NCI-H146 treated with DMSO at 0.1 percent for 48 hours (cell line): ENCODE data around the gene LIPI.
"Not testable (repeated sequence)": the region's sequence is repeated elsewhere in the genome, so short reads cannot be mapped to it uniquely, and the experiment has no call there.

Experiments
- DNase-seq: peaks from one replicate; lab custom pipeline; 2025; ENCODE audit not compliant: unreplicated experiment; lab: John Stamatoyannopoulos, UW

LIPI gene

GRCh38 chr21:14210738-14211137 is at the start of gene LIPI:
TSS of gene LIPI (minus strand) at chr21:14210955. CDS start at chr21:14210845, 110 bp downstream.
- no peak for DNase-seq

GRCh38 chr21:14260174-14260764 is 49.5 kb upstream of the LIPI start:
- DNase-seq = no peak

- peak; percentile 4 for DNase-seq
Observed at GRCh38 chr21:14259747-14260146, 49.0 kb upstream of the LIPI start.

GRCh38 chr21:14251336-14251735 is 40.6 kb upstream of the LIPI start:
- no peak for DNase-seq

- no peak for DNase-seq
Observed at GRCh38 chr21:14245711-14246110, 35.0 kb upstream of the LIPI start.

- no peak for DNase-seq
Observed at GRCh38 chr21:14244911-14245310, 34.2 kb upstream of the LIPI start.

GRCh38 chr21:14243874-14244273 is 33.1 kb upstream of the LIPI start:
- no peak for DNase-seq

GRCh38 chr21:14243461-14243860 is 32.7 kb upstream of the LIPI start:
- DNase-seq = no peak

- no peak for DNase-seq
Observed at GRCh38 chr21:14241297-14241696, 30.5 kb upstream of the LIPI start.

- DNase-seq = no peak
Observed at GRCh38 chr21:14239281-14239680, 28.5 kb upstream of the LIPI start.

- DNase-seq = no peak
Observed at GRCh38 chr21:14236180-14236579, 25.4 kb upstream of the LIPI start.

- no peak for DNase-seq
Observed at GRCh38 chr21:14235101-14235500, 24.3 kb upstream of the LIPI start.

GRCh38 chr21:14229399-14229798 is 18.6 kb upstream of the LIPI start:
- no peak for DNase-seq

GRCh38 chr21:14223365-14223764 is 12.6 kb upstream of the LIPI start:
- DNase-seq = no peak

- peak; percentile 19 for DNase-seq
Observed at GRCh38 chr21:14215971-14216641, 5.4 kb upstream of the LIPI start, which contains the start of gene RBM11. TSS of gene RBM11 (plus strand) at chr21:14216157. CDS start at chr21:14216187, 30 bp downstream.

- DNase-seq = no peak
Observed at GRCh38 chr21:14213164-14213563, 2.4 kb upstream of the LIPI start.

- DNase-seq = no peak
Observed at GRCh38 chr21:14206222-14206621, 4.5 kb downstream of the LIPI start.

GRCh38 chr21:14166463-14167223 is 44.1 kb downstream of the LIPI start:
- DNase-seq = not testable (repeated sequence)

GRCh38 chr21:14143999-14144398 is 66.8 kb downstream of the LIPI start:
- DNase-seq = no peak

- no peak for DNase-seq
Observed at GRCh38 chr21:14124266-14124665, 86.5 kb downstream of the LIPI start.

- no peak for DNase-seq
Observed at GRCh38 chr21:14121719-14122118, 89.0 kb downstream of the LIPI start.

- no peak for DNase-seq
Observed at GRCh38 chr21:14120091-14120734, 90.5 kb downstream of the LIPI start.
